DMS114 treated with DMSO at 0.1 percent for 48 hours (cell line): ENCODE measurements around the gene IL17A.
A peak's percentile ranks its signal among the peaks of the same experiment; 100 is the strongest.
"Not testable (repeated sequence)": the region's sequence is repeated elsewhere in the genome, so short reads cannot be mapped to it uniquely, and the experiment has no call there.

Experiments
- DNase-seq: peaks from one replicate; lab custom pipeline; 2025; ENCODE audit not compliant: unreplicated experiment; lab: John Stamatoyannopoulos, UW

IL17A gene

DNA sequence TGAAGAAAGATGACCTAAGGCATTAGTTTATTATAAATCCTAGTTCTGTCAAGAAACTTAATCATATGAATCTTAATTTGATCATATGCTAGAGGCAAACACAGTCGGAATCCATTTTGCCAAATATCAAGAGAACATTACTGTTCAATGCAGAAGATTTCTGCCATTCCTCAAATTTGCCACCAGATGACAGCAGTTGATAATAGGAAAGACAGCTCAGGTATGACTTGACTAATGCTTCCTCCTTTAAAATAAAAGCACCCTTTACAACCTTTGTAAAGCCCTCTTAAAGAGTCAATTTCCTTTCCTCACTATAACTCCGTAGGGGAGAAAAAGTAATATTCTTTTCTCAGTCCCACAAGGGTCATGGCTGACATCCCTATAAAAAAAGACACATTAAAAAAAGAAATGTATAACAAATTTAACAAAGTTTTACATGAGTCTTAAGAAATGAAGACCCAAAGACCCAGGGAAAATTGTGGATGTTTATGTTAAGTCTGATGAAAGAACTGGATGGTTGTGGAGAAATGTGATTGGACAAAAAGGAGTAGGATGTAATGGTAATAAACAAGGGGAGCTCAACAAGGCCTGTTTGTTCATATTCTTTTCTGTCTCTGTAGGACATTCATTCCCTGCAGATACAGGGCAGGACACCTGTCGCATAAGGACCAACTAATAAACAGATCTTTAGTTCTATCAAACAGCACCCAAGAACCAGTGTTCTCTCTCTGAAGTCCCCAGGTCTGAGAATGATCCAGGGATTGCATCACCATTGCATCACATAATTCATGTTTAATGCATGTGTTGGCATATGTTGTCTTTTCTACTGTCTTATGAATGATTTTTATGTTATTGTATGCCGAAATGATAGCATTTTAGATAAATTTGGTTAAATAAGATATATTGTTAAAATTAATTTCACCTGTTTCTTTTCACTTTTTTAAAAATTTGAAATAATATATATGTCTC, 23.0 kb upstream of the IL17A start:
- peak; percentile 46 for DNase-seq

DNA sequence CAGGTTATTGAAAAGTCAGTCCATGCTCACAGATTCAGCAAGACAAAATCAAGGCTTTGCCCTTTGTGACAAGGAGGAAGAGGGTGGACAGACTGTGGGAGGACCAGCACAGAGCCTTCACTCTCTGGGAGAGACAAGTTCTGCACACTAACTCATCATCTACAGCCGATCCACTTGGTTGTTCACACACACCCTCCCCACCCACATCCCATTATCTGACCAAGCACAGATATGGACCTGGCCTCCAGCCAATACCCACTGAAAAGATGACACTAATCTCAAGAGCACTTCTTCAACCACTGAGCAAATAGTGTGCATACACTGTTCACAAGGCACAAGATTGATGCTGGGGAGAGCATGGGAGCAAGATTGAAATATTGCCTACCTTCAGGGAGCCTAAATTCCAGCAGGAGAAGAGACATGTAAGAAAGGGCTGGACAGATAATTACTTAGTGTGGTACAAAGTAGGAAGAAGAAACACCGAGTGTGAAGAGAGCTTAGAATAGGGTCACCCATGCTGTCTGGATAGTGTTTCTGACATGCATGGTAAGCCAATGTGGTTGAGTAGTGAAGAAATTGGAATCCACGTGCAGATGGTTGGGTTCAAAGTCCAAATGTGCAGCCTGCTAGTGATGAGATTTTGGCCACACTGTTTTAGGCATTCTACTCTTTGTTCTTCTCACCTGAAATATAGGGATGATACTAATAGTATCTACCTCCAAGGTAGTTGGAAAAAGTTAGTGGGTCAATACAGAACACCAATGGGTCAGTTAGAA, 21.7 kb upstream of the IL17A start:
- no peak for DNase-seq

- no peak for DNase-seq
Observed at GRCh38 chr6:52167267-52167666, 18.9 kb upstream of the IL17A start.

GRCh38 chr6:52168351-52168750, 17.8 kb upstream of the IL17A start:
- DNase-seq = not testable (repeated sequence)

GRCh38 chr6:52174118-52174517, 12.1 kb upstream of the IL17A start:
- no peak for DNase-seq

DNA sequence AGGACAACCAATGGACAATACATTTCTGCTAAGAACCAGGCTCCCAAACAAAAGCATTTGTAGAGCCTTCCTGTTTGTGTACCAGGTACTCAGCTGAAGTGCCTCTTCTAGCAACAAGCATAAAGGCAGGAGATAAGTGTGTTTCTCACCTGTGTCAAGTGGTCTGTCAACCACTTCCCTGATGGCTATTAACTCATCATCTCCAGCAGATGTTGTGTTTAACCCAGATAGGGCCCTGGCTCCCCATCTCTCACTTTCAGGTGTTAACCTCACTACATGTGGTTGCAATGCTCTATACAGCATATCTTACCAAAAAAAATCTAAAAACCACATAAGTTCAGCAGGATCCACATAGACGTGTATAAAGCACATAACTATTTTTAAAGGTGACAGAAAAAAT, 9.6 kb upstream of the IL17A start:
- no peak for DNase-seq

DNA sequence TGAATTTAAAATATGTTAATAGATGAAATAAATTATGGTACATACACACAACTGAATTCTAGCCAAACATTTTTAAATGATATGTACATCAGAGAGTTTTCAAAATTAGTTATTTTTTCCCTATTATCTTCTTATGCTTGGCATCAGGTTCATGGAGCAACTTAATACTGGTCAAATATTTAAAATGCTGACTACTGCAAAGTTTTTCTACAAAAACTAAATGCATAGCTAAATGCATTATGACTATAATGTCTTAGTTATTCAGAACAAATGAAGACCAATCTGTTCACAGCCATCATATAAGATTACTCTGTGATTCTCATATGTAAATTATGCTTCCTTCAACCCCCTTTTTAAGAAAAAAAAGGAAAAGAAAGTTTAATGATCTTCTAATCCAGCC, 8.2 kb upstream of the IL17A start:
- no peak for DNase-seq

DNA sequence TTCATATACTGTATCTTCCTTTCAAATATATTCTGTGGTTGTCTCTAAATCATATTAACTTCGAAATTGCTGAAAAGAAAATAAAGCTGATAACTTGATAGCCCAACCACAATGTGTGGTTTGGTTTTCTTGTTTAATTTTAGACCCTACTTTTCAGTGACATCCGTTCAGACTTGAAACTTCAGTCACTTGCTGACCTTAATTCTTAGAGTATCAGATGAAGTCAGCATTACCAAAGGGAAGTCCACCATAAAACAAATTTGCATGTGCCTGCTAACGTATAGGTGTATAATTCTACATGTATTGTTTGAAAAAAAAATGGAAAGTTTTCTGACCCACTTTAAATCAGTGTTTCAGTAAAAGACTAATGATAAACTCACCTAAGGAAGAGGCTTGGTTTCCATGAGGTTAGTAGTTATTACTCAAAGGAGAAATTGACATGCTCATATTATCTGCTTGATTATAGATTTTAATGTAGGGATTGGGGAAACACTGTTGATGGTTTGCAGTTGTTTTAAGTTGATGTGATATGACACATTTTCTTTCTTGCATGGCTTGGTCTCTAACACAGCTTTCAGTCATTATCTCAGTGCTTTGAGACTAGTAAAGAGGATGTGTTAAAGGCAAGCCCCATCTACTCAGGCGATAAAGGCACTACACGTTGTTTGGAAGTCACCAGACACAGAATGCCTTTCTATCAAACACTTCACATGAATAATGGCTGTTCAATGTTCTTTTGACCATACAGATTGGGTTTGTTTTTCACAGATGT, 5.2 kb upstream of the IL17A start:
- no peak for DNase-seq

DNA sequence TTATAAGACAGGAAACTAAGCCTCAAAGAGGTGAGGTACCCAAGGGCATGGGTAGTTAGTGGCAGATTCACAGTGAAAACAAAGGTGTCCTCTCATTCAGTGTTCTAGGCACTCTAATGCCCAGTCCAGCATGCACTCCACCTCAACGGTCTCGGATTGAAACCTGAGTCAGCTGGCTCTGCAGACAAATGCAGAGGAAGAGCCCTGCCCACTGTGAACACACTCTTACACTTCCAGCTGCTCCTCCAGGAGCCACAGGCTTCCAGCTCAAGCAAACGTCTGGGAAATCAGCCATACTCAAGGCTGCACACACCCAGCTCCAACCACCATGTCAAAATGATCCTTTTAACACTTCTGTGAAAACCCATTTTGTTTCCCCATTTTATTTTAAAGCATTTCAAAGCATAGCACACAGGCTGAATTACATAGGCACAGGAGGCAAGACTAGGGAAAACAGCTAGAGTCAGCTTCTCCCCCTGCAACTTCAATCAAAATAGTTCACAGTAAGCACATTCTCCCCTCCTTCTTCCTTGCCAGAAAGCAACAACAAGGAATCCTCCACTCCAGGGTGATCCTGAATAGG, 3.0 kb upstream of the IL17A start:
- no peak for DNase-seq

DNA sequence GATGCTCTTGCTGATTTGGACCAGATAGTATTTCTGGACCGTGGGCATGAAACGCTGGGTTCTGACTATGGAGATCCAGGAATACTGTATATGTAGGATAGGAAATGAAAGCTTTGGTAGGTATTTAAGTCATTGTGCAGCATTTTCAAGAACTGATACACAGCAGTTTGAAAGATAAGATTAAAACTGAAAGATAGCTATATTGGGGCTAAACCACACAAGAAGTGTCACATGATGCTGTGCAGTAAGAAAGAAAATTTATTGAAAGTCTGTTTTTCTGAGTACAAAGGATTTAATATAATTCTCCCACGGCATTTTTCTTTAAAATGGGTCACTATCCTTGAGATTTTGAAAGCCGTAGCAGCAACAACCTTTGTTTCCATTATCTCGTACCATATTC, 305 bp downstream of the IL17A start:
- no peak for DNase-seq

GRCh38 chr6:52187098-52187497, 923 bp downstream of the IL17A start:
- DNase-seq = no peak

DNA sequence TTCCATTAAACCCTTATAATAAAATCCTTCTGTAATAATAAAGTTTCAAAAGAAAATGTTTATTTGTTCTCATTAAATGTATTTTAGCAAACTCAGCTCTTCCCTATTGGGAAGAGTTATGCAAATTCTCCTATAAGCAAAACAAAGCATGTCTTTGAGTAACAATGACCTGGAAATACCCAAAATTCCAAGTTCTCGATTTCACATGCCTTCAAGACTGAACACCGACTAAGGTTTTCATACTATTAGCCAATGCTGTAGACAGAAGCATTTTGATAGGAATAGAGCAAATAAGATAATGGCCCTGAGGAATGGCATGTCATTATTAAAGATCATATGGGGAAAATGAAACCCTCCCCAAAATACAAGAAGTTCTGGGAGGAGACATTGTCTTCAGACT, 3.8 kb downstream of the IL17A start:
- DNase-seq = no peak

GRCh38 chr6:52190409-52190808, 4.2 kb downstream of the IL17A start:
- DNase-seq = no peak

DNA sequence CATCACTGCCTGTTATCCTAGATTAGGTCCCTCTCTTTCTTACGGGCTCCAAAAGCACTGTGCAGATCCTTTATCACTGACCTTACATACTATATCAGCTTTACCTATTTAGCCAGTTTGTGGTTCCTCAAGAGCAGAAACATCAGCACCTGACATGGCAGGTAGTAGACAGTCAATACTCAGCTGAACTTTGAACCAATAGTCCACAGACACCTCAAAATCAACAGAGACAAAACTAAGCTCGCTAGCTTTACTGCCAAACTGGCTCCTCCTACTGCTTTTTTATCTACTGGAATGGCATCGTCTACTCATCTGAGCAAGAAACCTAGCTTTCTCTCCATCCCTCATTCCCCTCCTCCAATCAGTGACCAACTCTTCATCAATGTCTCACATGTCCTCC, 5.6 kb downstream of the IL17A start:
- no peak for DNase-seq

DNA sequence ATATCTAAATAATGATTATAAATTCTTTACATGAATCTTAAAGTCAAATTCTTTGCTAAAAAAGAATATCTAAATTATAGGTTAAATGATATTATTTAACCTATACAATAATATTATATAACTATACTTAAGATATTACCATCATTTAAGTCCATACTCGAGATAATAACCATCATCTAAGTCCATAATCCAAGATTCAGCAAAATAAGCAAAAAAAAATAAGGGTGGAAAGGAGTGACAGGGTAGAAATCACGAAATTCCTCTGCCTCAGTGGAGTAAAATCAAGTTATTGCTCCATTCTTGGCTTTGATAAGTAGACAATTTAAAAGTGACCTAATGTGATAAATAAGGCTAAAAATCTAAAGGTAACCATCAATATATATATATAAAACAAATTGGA, 9.7 kb downstream of the IL17A start:
- DNase-seq = no peak

DNA sequence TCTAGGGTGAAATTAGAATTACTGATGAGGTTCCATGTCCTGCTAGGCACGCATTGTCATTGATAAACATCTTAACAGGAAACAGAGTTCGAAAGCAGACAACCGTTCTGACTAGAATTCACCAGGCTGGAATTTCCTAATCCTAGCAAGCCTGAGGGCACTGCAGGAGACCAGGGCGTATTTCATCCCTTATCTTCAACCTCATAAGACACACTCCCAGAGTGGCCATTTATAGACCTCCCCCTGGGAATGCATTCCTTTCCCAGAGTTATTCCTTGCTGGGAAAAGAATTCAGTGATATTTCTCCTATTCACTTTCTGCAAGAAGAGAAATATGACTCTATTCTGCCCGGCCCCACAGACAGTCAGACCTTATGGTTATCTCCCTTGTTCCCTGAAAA, 13.9 kb downstream of the IL17A start:
- not testable (repeated sequence) for DNase-seq

DNA sequence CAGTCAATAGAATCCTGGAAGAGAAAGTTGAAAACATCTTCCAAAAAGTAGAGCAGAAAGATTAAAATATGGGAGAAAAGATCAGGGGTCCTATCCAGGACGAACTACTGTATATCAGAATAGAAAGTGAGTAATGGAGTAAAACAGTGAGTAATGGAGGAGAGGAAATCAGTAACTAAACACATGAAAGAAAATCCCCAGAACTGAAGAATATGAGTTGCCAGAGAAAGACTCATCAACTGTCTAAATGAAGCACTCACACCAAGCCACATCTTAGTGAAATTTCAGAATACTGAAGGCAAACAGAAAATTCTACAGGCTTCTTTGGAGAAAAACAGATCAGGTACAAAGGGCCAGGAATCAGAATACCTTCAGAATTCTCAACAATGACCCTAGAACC, 14.9 kb downstream of the IL17A start:
- DNase-seq = no peak

DNA sequence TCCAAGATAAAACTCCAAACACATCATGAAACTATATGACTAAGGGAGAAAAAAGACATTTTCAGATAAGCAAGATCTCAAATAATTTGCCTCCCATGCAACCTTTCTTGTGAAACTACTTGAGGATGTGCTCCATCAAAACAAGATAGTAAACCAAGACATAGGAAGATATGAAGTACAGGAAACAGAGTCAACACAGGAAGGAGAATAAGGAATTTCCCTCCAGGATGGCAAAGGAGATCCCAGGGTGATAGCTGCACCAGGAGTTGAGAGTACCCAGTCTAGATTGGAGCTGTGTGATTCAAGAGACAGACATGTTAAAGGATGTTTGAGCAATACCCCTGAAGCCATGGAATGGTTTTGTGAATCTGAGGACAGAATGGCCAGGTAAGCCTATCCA, 15.3 kb downstream of the IL17A start:
- DNase-seq = no peak

DNA sequence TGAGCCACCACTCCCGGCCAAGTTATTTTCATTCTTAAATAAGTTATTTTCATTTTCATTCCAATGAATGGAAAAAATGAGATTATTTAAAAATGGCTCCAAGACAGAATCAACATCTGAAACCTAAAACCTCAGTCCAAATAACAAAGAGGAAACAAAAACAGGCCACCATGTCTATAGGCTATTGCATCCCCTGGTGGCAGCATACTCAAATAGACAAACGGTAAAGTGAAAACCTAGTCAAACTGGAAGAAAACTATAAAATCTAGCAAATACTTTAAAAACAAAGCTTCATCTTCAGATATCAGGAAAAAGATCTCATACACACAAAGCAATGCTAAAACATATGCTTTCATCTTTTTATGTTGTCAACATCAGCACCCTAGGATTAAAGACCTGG, 20.9 kb downstream of the IL17A start:
- DNase-seq = no peak

GRCh38 chr6:52208612-52209011, 22.4 kb downstream of the IL17A start:
- no peak for DNase-seq

- no peak for DNase-seq
Observed at GRCh38 chr6:52209770-52210169, 23.6 kb downstream of the IL17A start.
